ENCODE results near the gene BCL11B.

The BCL11B gene

DNA sequence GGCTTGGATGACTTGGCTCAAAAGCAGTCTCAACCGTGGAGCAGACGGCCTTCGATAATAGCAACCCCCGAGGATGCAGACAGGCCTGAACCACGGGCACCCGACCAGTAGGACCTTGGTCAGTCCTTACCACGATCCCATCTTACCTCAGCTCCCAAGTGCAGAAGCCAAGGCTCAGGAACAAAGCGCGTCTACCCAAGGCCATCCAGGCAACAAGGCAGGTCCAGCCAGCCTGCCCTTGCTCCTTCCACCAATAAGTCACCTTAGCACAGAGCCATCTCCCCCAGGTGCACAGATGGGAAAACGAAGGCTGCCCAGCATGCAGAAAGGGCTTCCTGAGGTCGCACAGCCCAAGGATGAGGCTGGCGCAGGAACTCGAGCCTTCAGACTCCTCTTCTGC is 77.3 kb downstream of the BCL11B start:
- peaks cover 0 to 4% (median 0%) of the 10 kb centered on the region in 5 donors for H3K27me3 ChIP-seq (ENCODE audit: control insufficient read depth in 5 of 5, insufficient read depth in 4 of 5, low read length in 5 of 5)
- no peaks in the 10 kb centered on the region for H3K36me3 ChIP-seq (ENCODE audit: control insufficient read depth in 5 of 5, insufficient read depth in 5 of 5, low read length in 5 of 5)
- no peak overlapping the region for H3K4me3 ChIP-seq (ENCODE audit: low read depth in 1 of 5, low read length in 5 of 5)
- peaks cover 3 to 38% (median 21%) of the 10 kb centered on the region in 5 donors for H3K4me1 ChIP-seq (ENCODE audit: control insufficient read depth in 5 of 5, insufficient read depth in 5 of 5, low read length in 5 of 5)
- no peaks in the 10 kb centered on the region for H3K9me3 ChIP-seq (ENCODE audit: control insufficient read depth in 5 of 5, low read length in 5 of 5)
- no peak overlapping the region for H3K9ac ChIP-seq (ENCODE audit: low read length in 5 of 5)
- no peak overlapping the region for H3K27ac ChIP-seq (ENCODE audit: low read depth, low read length)

DNA sequence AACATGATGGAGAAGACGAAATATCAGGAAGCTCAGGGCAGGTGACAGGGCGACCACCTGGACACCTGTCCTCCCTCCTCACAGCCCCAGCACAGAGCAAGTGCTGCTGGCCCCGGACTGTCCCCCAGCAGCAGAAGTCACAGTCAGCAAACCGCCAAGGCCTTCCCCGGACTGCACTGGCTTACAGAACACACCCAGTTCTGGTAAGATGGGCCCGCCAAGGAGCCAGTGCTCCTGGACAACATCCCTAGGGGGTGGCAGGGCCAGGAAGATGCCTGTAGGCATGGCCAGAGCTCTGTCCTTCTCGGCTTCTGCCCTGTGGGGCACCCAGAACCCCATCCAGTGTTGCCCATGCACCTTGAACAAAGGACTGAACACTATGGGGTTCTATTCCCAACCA is 77.9 kb downstream of the BCL11B start:
- Histone ChIP-seq H3K4me3 (ENCODE audit: low read depth in 1 of 5, low read length in 5 of 5) (no peak overlapping the region), H3K9me3 (ENCODE audit: control insufficient read depth in 5 of 5, low read length in 5 of 5) (no peaks in the 10 kb centered on the region), H3K9ac (ENCODE audit: low read length in 5 of 5) (no peak overlapping the region), H3K27ac (ENCODE audit: low read depth, low read length) (no peak overlapping the region), H3K27me3 (ENCODE audit: control insufficient read depth in 5 of 5, insufficient read depth in 4 of 5, low read length in 5 of 5) (peaks cover 0 to 6% (median 0%) of the 10 kb centered on the region in 5 donors), H3K36me3 (ENCODE audit: control insufficient read depth in 5 of 5, insufficient read depth in 5 of 5, low read length in 5 of 5) (no peaks in the 10 kb centered on the region), H3K4me1 (ENCODE audit: control insufficient read depth in 5 of 5, insufficient read depth in 5 of 5, low read length in 5 of 5) (peaks cover 3 to 38% (median 21%) of the 10 kb centered on the region in 5 donors)

DNA sequence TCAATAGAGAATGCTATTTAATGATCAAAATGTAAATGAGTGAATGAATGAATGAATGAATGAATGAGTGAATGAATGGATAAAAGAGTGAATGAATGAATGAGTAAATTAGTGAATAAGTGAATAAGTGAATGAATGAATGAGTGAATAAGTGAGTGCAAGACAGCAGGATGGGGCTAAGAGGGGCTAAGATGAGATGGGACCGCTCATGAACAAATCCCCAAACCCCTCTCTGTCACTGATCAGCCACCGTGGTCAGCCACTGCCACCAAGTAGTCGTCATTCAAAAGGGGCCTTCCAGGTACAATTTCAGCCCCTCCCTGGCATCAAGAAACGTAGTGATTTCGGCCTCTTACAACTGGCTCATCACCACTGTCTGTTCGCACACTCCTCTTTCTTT is 79.2 kb downstream of the BCL11B start:
- Histone ChIP-seq H3K4me3 (ENCODE audit: low read depth in 1 of 5, low read length in 5 of 5) (peak overlapping the region in 2 of 5 donors; percentile 13 to 65), H3K27ac (ENCODE audit: low read depth, low read length) (no peak overlapping the region)

DNA sequence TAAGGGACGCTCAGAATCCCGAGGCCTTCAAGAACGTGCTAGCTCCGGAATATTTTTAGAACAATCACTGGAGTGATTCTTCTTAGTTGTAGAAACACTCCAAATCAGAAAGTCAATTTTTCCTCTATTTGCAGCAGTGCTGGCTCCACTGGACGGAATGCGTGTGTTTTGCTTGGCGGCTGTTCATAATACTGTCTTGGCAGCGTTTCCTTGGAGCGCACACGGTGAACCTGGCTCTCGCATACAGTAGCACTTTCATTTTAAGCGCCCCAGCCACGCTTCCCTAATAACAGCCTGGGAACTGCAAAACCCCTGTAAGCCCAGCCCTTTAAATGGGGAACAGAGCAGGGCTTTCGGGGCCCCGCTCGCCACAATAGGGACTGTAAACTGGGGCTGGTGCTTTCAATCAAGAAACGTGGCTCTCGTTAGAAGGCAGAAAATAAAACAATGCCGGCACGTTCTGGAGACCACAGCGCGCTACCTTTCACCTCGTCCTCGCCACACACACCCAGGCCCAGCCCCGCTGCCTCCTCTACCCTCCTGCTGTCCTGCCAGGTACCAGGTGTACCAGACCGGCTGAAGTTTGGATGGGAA is 79.9 kb downstream of the BCL11B start:
- H3K4me1 ChIP-seq (ENCODE audit: control insufficient read depth in 5 of 5, insufficient read depth in 5 of 5, low read length in 5 of 5) = peaks cover 3 to 38% (median 21%) of the 10 kb centered on the region in 5 donors
- no peaks in the 10 kb centered on the region for H3K9me3 ChIP-seq (ENCODE audit: control insufficient read depth in 5 of 5, low read length in 5 of 5)
- H3K36me3 ChIP-seq (ENCODE audit: control insufficient read depth in 5 of 5, insufficient read depth in 5 of 5, low read length in 5 of 5) = no peaks in the 10 kb centered on the region
- peak overlapping the region; percentile 62 to 74 (median 63) for H3K4me3 ChIP-seq (ENCODE audit: low read depth in 1 of 5, low read length in 5 of 5)
- peaks cover 0 to 3% (median 0%) of the 10 kb centered on the region in 5 donors for H3K27me3 ChIP-seq (ENCODE audit: control insufficient read depth in 5 of 5, insufficient read depth in 4 of 5, low read length in 5 of 5)
- H3K27ac ChIP-seq (ENCODE audit: low read depth, low read length) = no peak overlapping the region
- H3K9ac ChIP-seq (ENCODE audit: low read length in 5 of 5) = peak overlapping the region in 3 of 5 donors; percentile 21 to 65 (median 31)

More for the DNA sequence above, 79.2 kb downstream of the BCL11B start:
- Histone ChIP-seq H3K4me1 (ENCODE audit: control insufficient read depth in 5 of 5, insufficient read depth in 5 of 5, low read length in 5 of 5) (peaks cover 3 to 38% (median 21%) of the 10 kb centered on the region in 5 donors), H3K9me3 (ENCODE audit: control insufficient read depth in 5 of 5, low read length in 5 of 5) (no peaks in the 10 kb centered on the region), H3K27me3 (ENCODE audit: control insufficient read depth in 5 of 5, insufficient read depth in 4 of 5, low read length in 5 of 5) (peaks cover 0 to 5% (median 0%) of the 10 kb centered on the region in 5 donors), H3K9ac (ENCODE audit: low read length in 5 of 5) (peak overlapping the region in 1 of 5 donors; percentile 65), H3K36me3 (ENCODE audit: control insufficient read depth in 5 of 5, insufficient read depth in 5 of 5, low read length in 5 of 5) (no peaks in the 10 kb centered on the region)

DNA sequence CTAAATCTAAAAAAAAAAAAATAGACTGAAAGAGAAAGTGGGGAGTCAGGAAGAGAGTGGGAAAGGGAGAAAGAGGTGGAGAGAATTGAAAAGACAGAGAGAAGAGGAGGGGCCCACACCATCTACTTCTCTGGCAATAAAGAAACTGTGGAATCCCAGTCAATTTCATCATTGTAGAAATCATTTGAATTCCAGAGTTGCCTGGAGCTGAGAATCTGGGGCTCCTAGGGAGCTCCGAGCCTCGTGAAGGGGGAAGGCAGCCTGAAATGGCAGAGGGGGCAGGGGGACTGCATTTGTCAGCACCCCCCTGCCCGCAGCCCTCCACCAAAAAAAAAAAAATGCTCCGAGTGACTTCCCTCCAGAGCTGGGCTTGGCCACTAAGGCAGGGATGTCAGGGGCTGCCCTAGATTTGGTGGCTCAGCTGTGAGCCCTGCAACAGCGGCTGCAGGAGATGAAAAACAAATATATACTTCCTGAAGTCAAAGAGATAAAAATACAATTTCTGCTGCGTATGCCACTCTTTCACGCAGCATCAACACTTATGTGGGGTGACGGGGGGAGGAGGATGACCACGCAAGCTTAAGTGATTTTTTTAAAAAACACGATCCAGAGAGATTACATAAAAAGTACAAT is 80.5 kb downstream of the BCL11B start:
- H3K27ac ChIP-seq (ENCODE audit: low read depth, low read length) = no peak overlapping the region
- peaks cover 3 to 38% (median 21%) of the 10 kb centered on the region in 5 donors for H3K4me1 ChIP-seq (ENCODE audit: control insufficient read depth in 5 of 5, insufficient read depth in 5 of 5, low read length in 5 of 5)
- peaks cover 0 to 5% (median 0%) of the 10 kb centered on the region in 5 donors for H3K27me3 ChIP-seq (ENCODE audit: control insufficient read depth in 5 of 5, insufficient read depth in 4 of 5, low read length in 5 of 5)
- H3K36me3 ChIP-seq (ENCODE audit: control insufficient read depth in 5 of 5, insufficient read depth in 5 of 5, low read length in 5 of 5) = no peaks in the 10 kb centered on the region
- H3K9me3 ChIP-seq (ENCODE audit: control insufficient read depth in 5 of 5, low read length in 5 of 5) = no peaks in the 10 kb centered on the region
- peak overlapping the region; percentile 62 to 74 (median 63) for H3K4me3 ChIP-seq (ENCODE audit: low read depth in 1 of 5, low read length in 5 of 5)
- H3K9ac ChIP-seq (ENCODE audit: low read length in 5 of 5) = peak overlapping the region in 1 of 5 donors; percentile 31

DNA sequence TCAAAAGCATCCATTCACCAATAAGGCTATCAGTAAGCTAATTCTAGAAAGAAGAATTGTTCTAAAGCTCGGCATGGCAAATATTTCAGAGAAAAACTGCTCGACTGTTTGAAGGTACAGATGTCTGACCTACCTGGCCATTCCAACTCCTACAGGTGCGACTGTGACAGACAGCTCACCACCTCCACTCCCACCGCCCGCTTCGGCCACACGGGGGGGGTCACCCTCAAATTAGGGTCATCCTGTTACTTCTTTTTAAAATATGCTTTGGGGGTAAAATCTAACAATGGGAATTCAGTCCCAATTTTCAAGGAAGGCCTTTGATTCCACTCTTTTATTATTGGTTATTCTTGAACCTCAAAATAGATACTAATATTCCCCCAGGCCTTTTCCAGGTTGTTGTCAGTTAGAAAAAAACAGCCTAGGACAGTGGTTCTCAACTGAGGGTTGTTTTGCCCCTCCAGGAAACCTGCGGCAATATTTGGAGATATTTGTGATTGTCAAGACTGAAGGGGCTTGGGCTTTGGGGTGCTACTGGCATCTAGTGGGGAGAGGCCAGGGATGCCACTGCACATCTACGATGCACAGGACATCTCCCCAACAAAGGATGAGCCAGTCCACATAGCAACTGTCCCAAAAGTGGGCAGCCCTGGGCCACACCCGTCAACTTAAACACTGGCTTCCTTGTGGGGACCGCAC is 81.2 kb downstream of the BCL11B start:
- H3K9ac ChIP-seq (ENCODE audit: low read length in 5 of 5) = no peak overlapping the region
- no peaks in the 10 kb centered on the region for H3K36me3 ChIP-seq (ENCODE audit: control insufficient read depth in 5 of 5, insufficient read depth in 5 of 5, low read length in 5 of 5)
- H3K4me3 ChIP-seq (ENCODE audit: low read depth in 1 of 5, low read length in 5 of 5) = no peak overlapping the region
- H3K27ac ChIP-seq (ENCODE audit: low read depth, low read length) = no peak overlapping the region
- peaks cover 0 to 5% (median 0%) of the 10 kb centered on the region in 5 donors for H3K27me3 ChIP-seq (ENCODE audit: control insufficient read depth in 5 of 5, insufficient read depth in 4 of 5, low read length in 5 of 5)
- no peaks in the 10 kb centered on the region for H3K9me3 ChIP-seq (ENCODE audit: control insufficient read depth in 5 of 5, low read length in 5 of 5)
- peaks cover 3 to 34% (median 21%) of the 10 kb centered on the region in 5 donors for H3K4me1 ChIP-seq (ENCODE audit: control insufficient read depth in 5 of 5, insufficient read depth in 5 of 5, low read length in 5 of 5)

DNA sequence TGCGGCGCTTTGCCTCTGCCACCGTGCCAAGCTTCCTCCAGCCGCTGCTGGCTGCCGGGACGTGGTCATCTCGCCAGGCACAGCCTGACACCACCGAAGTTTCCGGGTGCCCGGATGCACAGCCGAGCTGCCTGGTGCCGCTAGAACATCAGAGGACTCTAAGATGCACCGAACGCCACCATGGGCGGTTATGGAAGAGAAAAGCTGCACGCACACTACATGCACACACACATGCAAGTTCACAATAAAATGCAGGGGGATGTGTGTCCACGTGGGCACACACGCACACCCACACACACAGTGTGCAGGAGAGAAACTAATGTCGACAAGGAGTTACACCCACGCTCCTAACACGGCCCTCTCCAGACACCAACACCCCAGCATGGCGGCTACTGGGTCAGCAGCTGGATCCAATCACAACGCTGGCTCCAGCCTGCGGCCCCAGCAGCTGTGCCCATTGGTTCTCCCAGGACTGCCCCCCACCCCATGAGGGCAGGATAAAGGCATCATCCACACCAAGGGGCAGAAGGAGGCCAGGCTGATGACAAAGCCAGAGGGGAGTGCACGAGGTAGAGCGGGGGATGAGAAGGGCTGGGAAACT is 82.7 kb downstream of the BCL11B start:
- no peaks in the 10 kb centered on the region for H3K9me3 ChIP-seq (ENCODE audit: control insufficient read depth in 5 of 5, low read length in 5 of 5)
- H3K36me3 ChIP-seq (ENCODE audit: control insufficient read depth in 5 of 5, insufficient read depth in 5 of 5, low read length in 5 of 5) = no peaks in the 10 kb centered on the region
- peaks cover 0 to 5% (median 0%) of the 10 kb centered on the region in 5 donors for H3K27me3 ChIP-seq (ENCODE audit: control insufficient read depth in 5 of 5, insufficient read depth in 4 of 5, low read length in 5 of 5)
- no peak overlapping the region for H3K9ac ChIP-seq (ENCODE audit: low read length in 5 of 5)
- no peak overlapping the region for H3K27ac ChIP-seq (ENCODE audit: low read depth, low read length)
- H3K4me3 ChIP-seq (ENCODE audit: low read depth in 1 of 5, low read length in 5 of 5) = no peak overlapping the region
- peaks cover 3 to 21% (median 19%) of the 10 kb centered on the region in 5 donors for H3K4me1 ChIP-seq (ENCODE audit: control insufficient read depth in 5 of 5, insufficient read depth in 5 of 5, low read length in 5 of 5)

DNA sequence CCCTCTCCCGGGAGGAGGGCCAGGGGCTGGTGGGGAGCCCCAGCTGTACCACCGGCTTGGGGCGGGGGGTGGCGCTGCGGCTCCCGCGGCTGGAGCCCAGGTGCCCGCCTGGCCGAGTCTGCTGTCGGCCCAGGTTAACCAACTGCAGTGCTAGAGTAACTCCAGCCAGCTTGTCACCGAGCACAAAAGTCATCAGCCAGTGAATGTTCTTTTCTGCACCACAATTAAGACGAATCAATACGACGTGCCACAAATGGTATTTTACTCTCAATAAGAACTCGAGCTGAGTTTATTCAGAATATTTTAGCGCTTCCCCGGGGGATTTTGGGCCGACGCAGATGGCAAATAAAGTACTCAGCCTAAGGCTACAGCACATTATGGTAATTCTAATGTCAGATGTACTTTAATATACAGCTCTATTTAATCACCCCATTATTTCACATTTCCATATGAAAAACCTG is 83.2 kb downstream of the BCL11B start:
- Histone ChIP-seq H3K27me3 (ENCODE audit: control insufficient read depth in 5 of 5, insufficient read depth in 4 of 5, low read length in 5 of 5) (peaks cover 0 to 5% (median 0%) of the 10 kb centered on the region in 5 donors), H3K4me1 (ENCODE audit: control insufficient read depth in 5 of 5, insufficient read depth in 5 of 5, low read length in 5 of 5) (peaks cover 3 to 21% (median 18%) of the 10 kb centered on the region in 5 donors), H3K9me3 (ENCODE audit: control insufficient read depth in 5 of 5, low read length in 5 of 5) (no peaks in the 10 kb centered on the region), H3K4me3 (ENCODE audit: low read depth in 1 of 5, low read length in 5 of 5) (no peak overlapping the region), H3K36me3 (ENCODE audit: control insufficient read depth in 5 of 5, insufficient read depth in 5 of 5, low read length in 5 of 5) (no peaks in the 10 kb centered on the region), H3K27ac (ENCODE audit: low read depth, low read length) (no peak overlapping the region), H3K9ac (ENCODE audit: low read length in 5 of 5) (no peak overlapping the region)

DNA sequence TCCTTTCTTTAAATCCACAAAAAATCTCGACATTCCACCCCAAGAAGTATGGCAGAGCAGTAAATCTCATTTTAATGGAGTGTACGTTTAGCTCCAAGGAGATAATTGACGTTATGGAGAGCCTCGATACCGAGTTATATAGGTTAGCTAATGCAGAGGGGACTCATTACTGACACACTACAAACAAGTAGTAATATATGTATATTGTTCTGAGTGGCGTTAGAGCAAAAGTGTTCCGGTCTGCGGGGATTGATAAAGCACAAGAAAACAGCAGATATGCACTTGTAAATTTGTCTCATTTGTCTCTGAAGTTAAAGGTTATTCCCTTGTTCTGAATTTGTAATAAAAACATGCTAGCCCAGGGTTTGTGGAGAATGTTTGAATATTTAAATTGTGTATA is 84.1 kb downstream of the BCL11B start:
- no peak overlapping the region for H3K4me3 ChIP-seq (ENCODE audit: low read depth in 1 of 5, low read length in 5 of 5)
- peaks cover 3 to 20% (median 16%) of the 10 kb centered on the region in 5 donors for H3K4me1 ChIP-seq (ENCODE audit: control insufficient read depth in 5 of 5, insufficient read depth in 5 of 5, low read length in 5 of 5)
- H3K27ac ChIP-seq (ENCODE audit: low read depth, low read length) = no peak overlapping the region
- peaks cover 0 to 5% (median 0%) of the 10 kb centered on the region in 5 donors for H3K27me3 ChIP-seq (ENCODE audit: control insufficient read depth in 5 of 5, insufficient read depth in 4 of 5, low read length in 5 of 5)
- no peaks in the 10 kb centered on the region for H3K9me3 ChIP-seq (ENCODE audit: control insufficient read depth in 5 of 5, low read length in 5 of 5)
- no peaks in the 10 kb centered on the region for H3K36me3 ChIP-seq (ENCODE audit: control insufficient read depth in 5 of 5, insufficient read depth in 5 of 5, low read length in 5 of 5)
- H3K9ac ChIP-seq (ENCODE audit: low read length in 5 of 5) = no peak overlapping the region

Measured in subcutaneous abdominal adipose tissue (tissue), 5 donors.